Peyer's patch (tissue), 4 donors: ENCODE measurements around the gene OMP.

ENCODE experiments used
- POLR2A ChIP-seq, 2 donors: fragments of 450-650 bp; IDR thresholded peaks; one replicate each; pipeline ENCODE4 v1.5.1; 2017; ENCODE audit warnings: antibody characterized with exemption in 2 of 2, mild to moderate bottlenecking in 2 of 2, moderate library complexity in 2 of 2
- TF ChIP-seq, protein P1 (sequence below), 6 experiments: fragments of 450-650 bp in 4 of 6; fragments of 200-600 bp in 2 of 6; sonication (generic) in 1 of 6; IDR thresholded peaks; one replicate each; pipeline ENCODE4 v1.5.1; 2017 to 2019; ENCODE audit warnings: antibody characterized with exemption in 6 of 6, mild to moderate bottlenecking in 3 of 6, moderate library complexity in 1 of 6

DNA sequence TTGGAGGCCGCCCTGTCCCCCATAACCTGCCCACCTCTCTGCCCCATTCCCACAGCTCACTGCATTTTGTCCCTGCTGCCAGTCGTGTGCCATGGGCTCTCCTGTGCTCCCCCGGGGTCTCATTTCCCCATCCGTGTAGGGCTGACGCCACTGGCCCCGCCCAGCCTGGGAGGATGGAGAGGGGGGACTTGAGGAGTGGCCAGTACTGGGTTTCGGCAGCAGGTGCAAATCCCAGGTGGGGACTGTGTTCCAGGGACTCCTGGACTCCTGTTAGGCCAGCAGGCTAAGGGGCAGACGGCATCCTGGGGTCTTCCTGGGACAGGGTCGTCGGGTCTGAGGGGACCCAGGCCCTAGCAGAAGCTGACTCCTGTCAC lies 24.2 kb downstream of the OMP start:
- no peak for TF ChIP-seq POLR2A (IDR thresholded peaks at IDR 0.05)
- TF ChIP-seq, protein P1, sequence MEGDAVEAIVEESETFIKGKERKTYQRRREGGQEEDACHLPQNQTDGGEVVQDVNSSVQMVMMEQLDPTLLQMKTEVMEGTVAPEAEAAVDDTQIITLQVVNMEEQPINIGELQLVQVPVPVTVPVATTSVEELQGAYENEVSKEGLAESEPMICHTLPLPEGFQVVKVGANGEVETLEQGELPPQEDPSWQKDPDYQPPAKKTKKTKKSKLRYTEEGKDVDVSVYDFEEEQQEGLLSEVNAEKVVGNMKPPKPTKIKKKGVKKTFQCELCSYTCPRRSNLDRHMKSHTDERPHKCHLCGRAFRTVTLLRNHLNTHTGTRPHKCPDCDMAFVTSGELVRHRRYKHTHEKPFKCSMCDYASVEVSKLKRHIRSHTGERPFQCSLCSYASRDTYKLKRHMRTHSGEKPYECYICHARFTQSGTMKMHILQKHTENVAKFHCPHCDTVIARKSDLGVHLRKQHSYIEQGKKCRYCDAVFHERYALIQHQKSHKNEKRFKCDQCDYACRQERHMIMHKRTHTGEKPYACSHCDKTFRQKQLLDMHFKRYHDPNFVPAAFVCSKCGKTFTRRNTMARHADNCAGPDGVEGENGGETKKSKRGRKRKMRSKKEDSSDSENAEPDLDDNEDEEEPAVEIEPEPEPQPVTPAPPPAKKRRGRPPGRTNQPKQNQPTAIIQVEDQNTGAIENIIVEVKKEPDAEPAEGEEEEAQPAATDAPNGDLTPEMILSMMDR (IDR thresholded peaks at IDR 0.05): no peak
